ENCODE data around the gene SMG7. TPM values are rescaled to one million over a fixed set of nuclear protein-coding genes. Genes with fewer than 3 reads are reported as not detected.
"Not testable (repeated sequence)": the region's sequence is repeated elsewhere in the genome, so short reads cannot be mapped to it uniquely, and the experiment has no call there.

Gene SMG7, protein sequence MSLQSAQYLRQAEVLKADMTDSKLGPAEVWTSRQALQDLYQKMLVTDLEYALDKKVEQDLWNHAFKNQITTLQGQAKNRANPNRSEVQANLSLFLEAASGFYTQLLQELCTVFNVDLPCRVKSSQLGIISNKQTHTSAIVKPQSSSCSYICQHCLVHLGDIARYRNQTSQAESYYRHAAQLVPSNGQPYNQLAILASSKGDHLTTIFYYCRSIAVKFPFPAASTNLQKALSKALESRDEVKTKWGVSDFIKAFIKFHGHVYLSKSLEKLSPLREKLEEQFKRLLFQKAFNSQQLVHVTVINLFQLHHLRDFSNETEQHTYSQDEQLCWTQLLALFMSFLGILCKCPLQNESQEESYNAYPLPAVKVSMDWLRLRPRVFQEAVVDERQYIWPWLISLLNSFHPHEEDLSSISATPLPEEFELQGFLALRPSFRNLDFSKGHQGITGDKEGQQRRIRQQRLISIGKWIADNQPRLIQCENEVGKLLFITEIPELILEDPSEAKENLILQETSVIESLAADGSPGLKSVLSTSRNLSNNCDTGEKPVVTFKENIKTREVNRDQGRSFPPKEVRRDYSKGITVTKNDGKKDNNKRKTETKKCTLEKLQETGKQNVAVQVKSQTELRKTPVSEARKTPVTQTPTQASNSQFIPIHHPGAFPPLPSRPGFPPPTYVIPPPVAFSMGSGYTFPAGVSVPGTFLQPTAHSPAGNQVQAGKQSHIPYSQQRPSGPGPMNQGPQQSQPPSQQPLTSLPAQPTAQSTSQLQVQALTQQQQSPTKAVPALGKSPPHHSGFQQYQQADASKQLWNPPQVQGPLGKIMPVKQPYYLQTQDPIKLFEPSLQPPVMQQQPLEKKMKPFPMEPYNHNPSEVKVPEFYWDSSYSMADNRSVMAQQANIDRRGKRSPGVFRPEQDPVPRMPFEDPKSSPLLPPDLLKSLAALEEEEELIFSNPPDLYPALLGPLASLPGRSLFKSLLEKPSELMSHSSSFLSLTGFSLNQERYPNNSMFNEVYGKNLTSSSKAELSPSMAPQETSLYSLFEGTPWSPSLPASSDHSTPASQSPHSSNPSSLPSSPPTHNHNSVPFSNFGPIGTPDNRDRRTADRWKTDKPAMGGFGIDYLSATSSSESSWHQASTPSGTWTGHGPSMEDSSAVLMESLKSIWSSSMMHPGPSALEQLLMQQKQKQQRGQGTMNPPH
- total RNA-seq (10 to 100 TPM; 35.6 to 50.8 (median 44.0) TPM), polyA plus RNA-seq (18.6 TPM)
- long read RNA-seq, donor 1, partial matches to known transcripts = 19 of 21 reads
- long read RNA-seq, donor 1, other reads (novel, unspliced or antisense) = 2 of 21 reads
- long read RNA-seq, donor 2, partial matches to known transcripts = 8 of 9 reads
- long read RNA-seq, donor 2, other reads (novel, unspliced or antisense) = 1 of 9 reads
- long read RNA-seq, donor 3, partial matches to known transcripts = 30 of 39 reads
- long read RNA-seq, donor 3, other reads (novel, unspliced or antisense) = 8 of 39 reads
- long read RNA-seq, donor 4, partial matches to known transcripts = 17 of 19 reads
- long read RNA-seq, donor 4, other reads (novel, unspliced or antisense) = 2 of 19 reads

- under 1% methylated on average over 70 of the region's 70 CpGs for whole genome bisulfite sequencing
These were observed at the start of gene SMG7 for GRCh38 chr1:183472488-183473216. TSS of gene SMG7 (plus strand) at chr1:183472499. CDS start at chr1:183472621, 122 bp downstream.

DNA sequence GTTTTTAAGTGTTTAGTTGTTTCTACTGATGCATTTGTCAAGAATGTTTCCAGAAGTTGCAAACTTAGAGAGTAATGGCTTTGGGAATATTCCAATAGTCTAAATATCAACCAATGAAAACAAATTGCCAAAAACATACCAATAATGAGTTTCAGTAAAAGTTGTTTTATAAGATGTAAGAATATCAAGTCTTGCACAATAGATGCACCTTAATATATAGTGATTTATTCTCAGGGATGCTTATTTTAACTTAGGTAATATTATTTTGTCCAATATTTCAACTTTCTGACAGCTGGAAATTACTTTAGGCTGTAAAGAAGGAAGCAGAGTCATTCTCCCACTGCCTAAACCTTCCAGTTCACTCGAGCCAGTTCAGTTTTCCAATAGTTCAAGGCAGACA is 48.8 kb upstream of the SMG7 start:
- no peaks in the 10 kb centered on the region for H3K9me3 ChIP-seq (ENCODE audit: control insufficient read depth, low read length)
- no peak overlapping the region for H3K4me3 ChIP-seq (ENCODE audit: low read length)
- WGBS = 74% methylated on average over 1 of the region's 1 CpG
- H3K4me1 ChIP-seq (ENCODE audit: control insufficient read depth, insufficient read depth, low read length) = no peaks in the 10 kb centered on the region
- intact Hi-C loops (cut with DNase I) = no loop called here
- ATAC-seq = no peak
- no peaks in the 10 kb centered on the region for H3K27me3 ChIP-seq (ENCODE audit: control insufficient read depth, insufficient read depth)
- H3K27ac ChIP-seq (ENCODE audit: low read length) = no peak overlapping the region
- no peak for DNase-seq

More at GRCh38 chr1:183472488-183473216, at the start of gene SMG7:
- Histone ChIP-seq H3K27me3 (ENCODE audit: control insufficient read depth, insufficient read depth) (no peaks in the 10 kb centered on the region), H3K9me3 (ENCODE audit: control insufficient read depth, low read length) (no peaks in the 10 kb centered on the region), H3K4me3 (ENCODE audit: low read length) (peak within 1 kb of the TSS; percentile 90), H3K27ac (ENCODE audit: low read length) (peak within 1 kb of the TSS; percentile 97), H3K4me1 (ENCODE audit: control insufficient read depth, insufficient read depth, low read length) (peaks cover 2% of the 10 kb centered on the region)
- ATAC-seq (peak in 1 of 2 donors; percentile 1), DNase-seq (peak in 1 of 3 donors; percentile 86)
- intact Hi-C loops (cut with DNase I) = loop anchor here in 2 of 4 donors (5.0 to 10.0 kb wide), 3 partner anchors 72 to 162 kb away; partner anchors contain the start of gene ARPC5 (in 1 of the 2)

DNA sequence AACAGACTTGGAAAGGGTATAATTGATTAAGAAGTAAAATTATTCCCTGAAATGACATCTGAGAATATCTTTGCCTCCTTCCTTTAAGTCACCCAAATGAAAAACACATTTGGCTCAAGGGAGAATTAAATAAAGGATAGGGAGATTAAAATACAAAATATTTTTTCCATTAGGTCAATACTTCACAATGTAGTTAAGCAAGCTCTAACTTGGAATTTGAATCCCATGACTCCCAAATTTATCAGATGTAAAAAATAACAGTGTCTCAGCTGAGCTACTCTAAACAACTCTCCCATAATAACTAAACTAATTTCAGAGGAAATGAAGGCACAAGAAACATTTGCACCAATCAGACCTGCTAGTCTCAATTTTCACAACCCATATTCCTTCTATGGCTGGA is 47.6 kb upstream of the SMG7 start:
- no peak overlapping the region for H3K4me3 ChIP-seq (ENCODE audit: low read length)
- no peaks in the 10 kb centered on the region for H3K27me3 ChIP-seq (ENCODE audit: control insufficient read depth, insufficient read depth)
- DNase-seq (no peak), ATAC-seq (no peak)
- H3K4me1 ChIP-seq (ENCODE audit: control insufficient read depth, insufficient read depth, low read length) = no peaks in the 10 kb centered on the region
- no peak overlapping the region for H3K27ac ChIP-seq (ENCODE audit: low read length)
- intact Hi-C loops (cut with DNase I) = no loop called here
- no peaks in the 10 kb centered on the region for H3K9me3 ChIP-seq (ENCODE audit: control insufficient read depth, low read length)

GRCh38 chr1:183427591-183427990 is 44.7 kb upstream of the SMG7 start:
- H3K4me1 ChIP-seq (ENCODE audit: control insufficient read depth, insufficient read depth, low read length); H3K27me3 ChIP-seq (ENCODE audit: control insufficient read depth, insufficient read depth); H3K27ac ChIP-seq (ENCODE audit: low read length); ATAC-seq; intact Hi-C loops (cut with DNase I); H3K9me3 ChIP-seq (ENCODE audit: control insufficient read depth, low read length); DNase-seq; H3K4me3 ChIP-seq (ENCODE audit: low read length): not testable (repeated sequence)
- 60% methylated on average over 3 of the region's 3 CpGs for WGBS

GRCh38 chr1:183431840-183432547 is 40.3 kb upstream of the SMG7 start:
- DNase-seq (no peak), ATAC-seq (no peak)
- intact Hi-C loops (cut with DNase I) = no loop called here
- 91% methylated on average over 4 of the region's 4 CpGs for WGBS
- H3K4me3 ChIP-seq (ENCODE audit: low read length) = no peak overlapping the region
- no peaks in the 10 kb centered on the region for H3K27me3 ChIP-seq (ENCODE audit: control insufficient read depth, insufficient read depth)
- no peaks in the 10 kb centered on the region for H3K4me1 ChIP-seq (ENCODE audit: control insufficient read depth, insufficient read depth, low read length)
- no peaks in the 10 kb centered on the region for H3K9me3 ChIP-seq (ENCODE audit: control insufficient read depth, low read length)
- no peak overlapping the region for H3K27ac ChIP-seq (ENCODE audit: low read length)

DNA sequence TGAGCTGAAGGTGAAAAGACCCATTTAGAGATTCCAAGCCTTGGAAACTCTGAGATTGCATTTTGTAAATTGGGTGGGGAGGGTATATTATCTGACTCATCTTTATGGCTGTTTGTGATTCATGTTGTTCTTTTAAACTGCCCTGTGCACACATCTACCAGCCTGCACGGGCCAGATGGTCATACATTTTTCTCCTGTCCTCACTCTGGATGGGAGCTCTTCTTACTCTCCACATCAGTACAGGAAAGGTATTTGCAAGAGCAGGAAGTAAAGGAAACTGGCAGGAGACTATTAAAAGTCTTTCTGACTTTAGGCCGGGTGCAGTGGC is 39.8 kb upstream of the SMG7 start:
- Histone ChIP-seq H3K4me3 (ENCODE audit: low read length) (no peak overlapping the region), H3K9me3 (ENCODE audit: control insufficient read depth, low read length) (no peaks in the 10 kb centered on the region), H3K27ac (ENCODE audit: low read length) (no peak overlapping the region), H3K4me1 (ENCODE audit: control insufficient read depth, insufficient read depth, low read length) (no peaks in the 10 kb centered on the region), H3K27me3 (ENCODE audit: control insufficient read depth, insufficient read depth) (no peaks in the 10 kb centered on the region)
- ATAC-seq = no peak
- DNase-seq = no peak
- 68% methylated on average over 2 of the region's 2 CpGs for WGBS
- intact Hi-C loops (cut with DNase I) = no loop called here

DNA sequence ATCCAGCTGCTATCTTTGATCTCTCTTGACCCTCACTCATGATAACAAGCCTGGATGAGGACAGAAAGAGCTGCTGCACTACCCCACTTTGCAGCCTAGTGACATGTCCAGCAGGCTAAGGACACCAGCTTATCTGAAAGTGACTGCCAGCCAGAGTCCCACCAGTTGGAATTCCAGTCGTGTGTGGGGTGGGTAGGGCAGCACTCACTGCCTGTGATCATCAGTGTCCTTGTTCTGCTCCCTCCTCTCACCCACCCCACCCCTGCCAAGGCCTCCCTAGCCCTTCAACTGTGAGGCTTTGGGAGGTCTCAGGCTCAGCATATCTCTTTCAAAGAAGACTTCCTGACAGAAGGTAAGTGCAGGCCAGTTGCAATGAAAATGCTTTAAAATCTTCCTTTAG is 38.6 kb upstream of the SMG7 start:
- Histone ChIP-seq H3K27me3 (ENCODE audit: control insufficient read depth, insufficient read depth) (no peaks in the 10 kb centered on the region), H3K4me3 (ENCODE audit: low read length) (peak overlapping the region; percentile 72), H3K9me3 (ENCODE audit: control insufficient read depth, low read length) (no peaks in the 10 kb centered on the region), H3K4me1 (ENCODE audit: control insufficient read depth, insufficient read depth, low read length) (no peaks in the 10 kb centered on the region), H3K27ac (ENCODE audit: low read length) (peak overlapping the region; percentile 70)
- DNase-seq (peak; percentile 18 to 74 (median 73)), ATAC-seq (peak; percentile 82 to 95)
- 15% methylated on average over 1 of the region's 1 CpG for WGBS
- intact Hi-C loops (cut with DNase I) = no loop called here

DNA sequence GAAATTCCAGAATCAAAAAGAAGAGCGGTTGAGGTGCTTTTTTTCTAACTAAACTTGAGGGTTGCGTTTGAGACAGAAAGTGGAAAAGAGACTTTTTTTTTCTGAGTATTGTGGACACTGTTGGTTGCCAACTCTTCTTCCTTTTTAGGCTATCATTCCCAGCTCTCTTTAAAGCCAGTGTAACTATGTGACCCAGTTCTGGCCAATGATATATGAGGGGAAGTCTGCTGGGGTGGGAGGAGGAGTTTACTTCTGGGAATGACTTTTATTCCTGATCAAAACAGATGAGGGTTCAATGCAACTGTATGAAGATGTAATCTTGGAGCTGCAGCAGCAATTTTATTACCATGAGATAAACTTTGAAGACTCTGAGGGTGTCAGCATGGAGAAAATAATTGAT is 36.8 kb upstream of the SMG7 start:
- no peaks in the 10 kb centered on the region for H3K27me3 ChIP-seq (ENCODE audit: control insufficient read depth, insufficient read depth)
- no peaks in the 10 kb centered on the region for H3K4me1 ChIP-seq (ENCODE audit: control insufficient read depth, insufficient read depth, low read length)
- ATAC-seq = peak; percentile 69 to 71
- 34% methylated on average over 2 of the region's 2 CpGs for WGBS
- no peak for DNase-seq
- peak overlapping the region; percentile 67 for H3K4me3 ChIP-seq (ENCODE audit: low read length)
- no peaks in the 10 kb centered on the region for H3K9me3 ChIP-seq (ENCODE audit: control insufficient read depth, low read length)
- no peak overlapping the region for H3K27ac ChIP-seq (ENCODE audit: low read length)
- intact Hi-C loops (cut with DNase I) = no loop called here

GRCh38 chr1:183438060-183438459 is 34.2 kb upstream of the SMG7 start:
- Histone ChIP-seq H3K27me3 (ENCODE audit: control insufficient read depth, insufficient read depth) (no peaks in the 10 kb centered on the region), H3K4me1 (ENCODE audit: control insufficient read depth, insufficient read depth, low read length) (no peaks in the 10 kb centered on the region), H3K9me3 (ENCODE audit: control insufficient read depth, low read length) (no peaks in the 10 kb centered on the region), H3K27ac (ENCODE audit: low read length) (no peak overlapping the region), H3K4me3 (ENCODE audit: low read length) (no peak overlapping the region)
- ATAC-seq (no peak), DNase-seq (no peak)
- WGBS = 91% methylated on average over 2 of the region's 2 CpGs
- intact Hi-C loops (cut with DNase I) = no loop called here
